ENCODE data around the gene STK38.
"Not testable (repeated sequence)": the region's sequence is repeated elsewhere in the genome, so short reads cannot be mapped to it uniquely, and the experiment has no call there.

STK38 gene

GRCh38 chr6:36546920-36547645 lies at the start of gene STK38:
TSS of gene STK38 (minus strand) at chr6:36547479. CDS start at chr6:36540202, 7,277 bp downstream.
- H3K9me3 ChIP-seq (ENCODE audit: control insufficient read depth in 1 of 2, low read length in 2 of 2): no peaks in the 10 kb centered on the region
- peak within 1 kb of the TSS; percentile 75 to 99 for H3K4me3 ChIP-seq (ENCODE audit: low read depth in 1 of 2, low read length in 2 of 2)
- H3K9ac ChIP-seq (ENCODE audit: low read depth in 1 of 2, low read length in 2 of 2): peak within 1 kb of the TSS; percentile 98 to 99
- H3K27ac ChIP-seq (ENCODE audit: low read depth, low read length): peak within 1 kb of the TSS; percentile 93
- peaks cover 14 to 25% of the 10 kb centered on the region in 2 donors for H3K4me1 ChIP-seq (ENCODE audit: control insufficient read depth in 1 of 2, insufficient read depth in 2 of 2, low read length in 2 of 2)
- no peaks in the 10 kb centered on the region for H3K36me3 ChIP-seq (ENCODE audit: control insufficient read depth in 1 of 2, insufficient read depth in 2 of 2, low read length in 2 of 2)
- no peaks in the 10 kb centered on the region for H3K27me3 ChIP-seq (ENCODE audit: control insufficient read depth in 1 of 2, insufficient read depth in 2 of 2, low read length in 2 of 2)

DNA sequence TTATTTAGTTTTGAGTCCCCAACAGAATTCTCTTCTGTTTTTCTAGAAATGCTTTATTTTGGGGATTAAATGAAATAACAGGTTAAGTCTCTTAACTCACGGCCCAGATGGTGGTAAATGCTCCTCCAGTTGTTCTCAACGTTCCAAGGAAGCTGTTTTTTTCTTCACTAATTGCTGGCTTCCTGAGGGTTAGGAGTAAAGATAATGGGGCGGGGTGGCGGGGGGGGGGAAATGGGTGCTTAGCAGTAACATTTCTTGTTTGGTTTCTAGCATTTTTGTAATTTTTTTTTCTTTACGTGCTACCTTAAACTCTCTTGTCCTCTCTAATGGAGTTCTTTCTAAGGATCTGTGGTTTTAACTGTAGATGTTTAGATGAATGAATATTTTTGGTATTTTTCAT lies 49.1 kb upstream of the STK38 start:
- Histone ChIP-seq H3K27ac (ENCODE audit: low read depth, low read length) (no peak overlapping the region), H3K9me3 (ENCODE audit: control insufficient read depth in 1 of 2, low read length in 2 of 2) (no peaks in the 10 kb centered on the region), H3K27me3 (ENCODE audit: control insufficient read depth in 1 of 2, insufficient read depth in 2 of 2, low read length in 2 of 2) (no peaks in the 10 kb centered on the region), H3K4me1 (ENCODE audit: control insufficient read depth in 1 of 2, insufficient read depth in 2 of 2, low read length in 2 of 2) (peaks cover 31 to 48% of the 10 kb centered on the region in 2 donors), H3K36me3 (ENCODE audit: control insufficient read depth in 1 of 2, insufficient read depth in 2 of 2, low read length in 2 of 2) (peaks cover 34 to 43% of the 10 kb centered on the region in 2 donors), H3K4me3 (ENCODE audit: low read depth in 1 of 2, low read length in 2 of 2) (peak overlapping the region; percentile 76 to 92), H3K9ac (ENCODE audit: low read depth in 1 of 2, low read length in 2 of 2) (peak overlapping the region; percentile 70 to 96)

DNA sequence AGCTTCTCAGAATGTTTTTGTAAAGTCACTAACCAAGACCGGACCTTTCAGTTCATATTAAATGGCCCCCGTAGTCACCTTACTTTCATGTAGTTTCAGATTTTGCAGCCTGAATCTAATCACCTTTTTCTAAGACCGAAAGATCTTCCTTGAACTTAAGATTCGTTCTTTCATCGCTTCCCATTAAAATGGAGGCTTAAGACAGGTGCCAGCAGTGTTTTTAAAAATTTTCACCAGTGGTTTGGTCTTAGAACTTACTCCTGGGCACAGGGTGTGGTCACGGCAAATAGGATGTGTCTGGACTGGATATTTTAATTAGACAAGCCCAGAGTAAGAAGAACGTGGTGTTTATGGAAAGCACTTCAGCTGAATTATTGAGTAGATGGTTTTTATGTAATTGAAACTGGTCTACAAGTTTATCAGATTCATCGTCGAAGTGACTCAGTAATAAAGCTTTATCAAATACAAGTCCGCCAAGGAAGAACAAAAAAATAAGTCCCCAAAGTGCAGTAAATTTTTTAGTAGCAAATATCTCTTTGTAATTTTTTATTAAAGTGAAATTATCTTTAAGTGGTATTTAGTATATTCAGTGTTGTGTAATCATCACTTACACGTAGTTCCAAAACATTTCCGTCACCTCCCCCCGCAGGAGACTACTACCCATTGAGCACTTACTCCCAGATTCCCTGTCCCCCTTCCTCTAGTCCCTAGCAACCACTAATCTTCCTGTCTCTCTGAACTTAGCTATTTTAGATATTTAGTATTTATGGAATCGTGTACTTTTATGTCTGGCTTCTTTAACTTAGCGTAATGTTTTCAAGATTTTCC lies 47.8 kb upstream of the STK38 start:
- Histone ChIP-seq H3K4me1 (ENCODE audit: control insufficient read depth in 1 of 2, insufficient read depth in 2 of 2, low read length in 2 of 2) (peaks cover 24 to 38% of the 10 kb centered on the region in 2 donors), H3K9me3 (ENCODE audit: control insufficient read depth in 1 of 2, low read length in 2 of 2) (no peaks in the 10 kb centered on the region), H3K4me3 (ENCODE audit: low read depth in 1 of 2, low read length in 2 of 2) (peak overlapping the region; percentile 76 to 92), H3K27me3 (ENCODE audit: control insufficient read depth in 1 of 2, insufficient read depth in 2 of 2, low read length in 2 of 2) (no peaks in the 10 kb centered on the region), H3K36me3 (ENCODE audit: control insufficient read depth in 1 of 2, insufficient read depth in 2 of 2, low read length in 2 of 2) (peaks cover 23 to 30% of the 10 kb centered on the region in 2 donors), H3K9ac (ENCODE audit: low read depth in 1 of 2, low read length in 2 of 2) (peak overlapping the region; percentile 70 to 96), H3K27ac (ENCODE audit: low read depth, low read length) (peak overlapping the region; percentile 95)

- Histone ChIP-seq H3K9me3 (ENCODE audit: control insufficient read depth in 1 of 2, low read length in 2 of 2) (no peaks in the 10 kb centered on the region), H3K4me3 (ENCODE audit: low read depth in 1 of 2, low read length in 2 of 2) (peak within 1 kb of the TSS; percentile 76 to 92), H3K9ac (ENCODE audit: low read depth in 1 of 2, low read length in 2 of 2) (peak within 1 kb of the TSS; percentile 70 to 96), H3K27me3 (ENCODE audit: control insufficient read depth in 1 of 2, insufficient read depth in 2 of 2, low read length in 2 of 2) (no peaks in the 10 kb centered on the region), H3K36me3 (ENCODE audit: control insufficient read depth in 1 of 2, insufficient read depth in 2 of 2, low read length in 2 of 2) (peaks cover 15 to 22% of the 10 kb centered on the region in 2 donors), H3K27ac (ENCODE audit: low read depth, low read length) (peak within 1 kb of the TSS; percentile 95), H3K4me1 (ENCODE audit: control insufficient read depth in 1 of 2, insufficient read depth in 2 of 2, low read length in 2 of 2) (peaks cover 15 to 30% of the 10 kb centered on the region in 2 donors)
These were observed 46.9 kb upstream of the STK38 start, which contains the start of gene SRSF3 for GRCh38 chr6:36594029-36594815. TSS of gene SRSF3 (plus strand) at chr6:36594362. CDS start at chr6:36596763, 2,401 bp downstream.

- Histone ChIP-seq H3K4me3 (ENCODE audit: low read depth in 1 of 2, low read length in 2 of 2) (peak overlapping the region; percentile 76 to 92), H3K4me1 (ENCODE audit: control insufficient read depth in 1 of 2, insufficient read depth in 2 of 2, low read length in 2 of 2) (peaks cover 9 to 24% of the 10 kb centered on the region in 2 donors), H3K27ac (ENCODE audit: low read depth, low read length) (peak overlapping the region; percentile 88), H3K27me3 (ENCODE audit: control insufficient read depth in 1 of 2, insufficient read depth in 2 of 2, low read length in 2 of 2) (no peaks in the 10 kb centered on the region), H3K36me3 (ENCODE audit: control insufficient read depth in 1 of 2, insufficient read depth in 2 of 2, low read length in 2 of 2) (peaks cover 9 to 16% of the 10 kb centered on the region in 2 donors), H3K9me3 (ENCODE audit: control insufficient read depth in 1 of 2, low read length in 2 of 2) (no peaks in the 10 kb centered on the region), H3K9ac (ENCODE audit: low read depth in 1 of 2, low read length in 2 of 2) (peak overlapping the region; percentile 70 to 96)
These were observed 46.3 kb upstream of the STK38 start for GRCh38 chr6:36593569-36594028.

GRCh38 chr6:36592221-36592655 lies 45.0 kb upstream of the STK38 start:
- Histone ChIP-seq H3K36me3 (ENCODE audit: control insufficient read depth in 1 of 2, insufficient read depth in 2 of 2, low read length in 2 of 2) (peaks cover 4% of the 10 kb centered on the region in 2 donors), H3K27me3 (ENCODE audit: control insufficient read depth in 1 of 2, insufficient read depth in 2 of 2, low read length in 2 of 2) (no peaks in the 10 kb centered on the region), H3K9me3 (ENCODE audit: control insufficient read depth in 1 of 2, low read length in 2 of 2) (no peaks in the 10 kb centered on the region), H3K4me1 (ENCODE audit: control insufficient read depth in 1 of 2, insufficient read depth in 2 of 2, low read length in 2 of 2) (peaks cover 2 to 12% of the 10 kb centered on the region in 2 donors), H3K27ac (ENCODE audit: low read depth, low read length) (no peak overlapping the region), H3K4me3 (ENCODE audit: low read depth in 1 of 2, low read length in 2 of 2) (no peak overlapping the region), H3K9ac (ENCODE audit: low read depth in 1 of 2, low read length in 2 of 2) (no peak overlapping the region)

DNA sequence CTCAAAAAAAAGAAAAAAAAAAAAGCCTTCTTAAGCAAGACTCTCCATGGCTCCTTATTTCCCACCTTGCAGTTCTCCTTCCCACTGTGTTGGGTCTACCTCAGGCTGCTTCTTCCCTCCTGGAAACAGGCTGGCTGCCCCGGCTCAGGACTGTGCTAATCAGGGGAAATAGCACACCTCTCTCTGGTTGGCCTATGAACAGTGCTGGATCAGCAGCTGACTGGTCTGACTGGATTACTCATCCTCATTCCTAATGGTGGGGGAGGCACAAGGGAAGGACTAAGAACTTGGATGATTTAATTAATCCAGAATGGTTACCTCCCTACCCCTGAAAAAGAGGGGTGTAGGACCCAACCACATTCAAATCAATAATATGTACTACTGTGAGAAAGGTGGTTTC lies 43.0 kb upstream of the STK38 start:
- H3K4me1 ChIP-seq (ENCODE audit: control insufficient read depth in 1 of 2, insufficient read depth in 2 of 2, low read length in 2 of 2): peaks cover 0 to 2% of the 10 kb centered on the region in 2 donors
- no peak overlapping the region for H3K9ac ChIP-seq (ENCODE audit: low read depth in 1 of 2, low read length in 2 of 2)
- H3K27ac ChIP-seq (ENCODE audit: low read depth, low read length): no peak overlapping the region
- no peaks in the 10 kb centered on the region for H3K9me3 ChIP-seq (ENCODE audit: control insufficient read depth in 1 of 2, low read length in 2 of 2)
- H3K4me3 ChIP-seq (ENCODE audit: low read depth in 1 of 2, low read length in 2 of 2): no peak overlapping the region
- no peaks in the 10 kb centered on the region for H3K27me3 ChIP-seq (ENCODE audit: control insufficient read depth in 1 of 2, insufficient read depth in 2 of 2, low read length in 2 of 2)
- H3K36me3 ChIP-seq (ENCODE audit: control insufficient read depth in 1 of 2, insufficient read depth in 2 of 2, low read length in 2 of 2): no peaks in the 10 kb centered on the region

GRCh38 chr6:36589025-36589400 lies 41.7 kb upstream of the STK38 start:
- not testable (repeated sequence) for H3K9ac ChIP-seq (ENCODE audit: low read depth in 1 of 2, low read length in 2 of 2); H3K36me3 ChIP-seq (ENCODE audit: control insufficient read depth in 1 of 2, insufficient read depth in 2 of 2, low read length in 2 of 2); H3K4me1 ChIP-seq (ENCODE audit: control insufficient read depth in 1 of 2, insufficient read depth in 2 of 2, low read length in 2 of 2); H3K4me3 ChIP-seq (ENCODE audit: low read depth in 1 of 2, low read length in 2 of 2); H3K27me3 ChIP-seq (ENCODE audit: control insufficient read depth in 1 of 2, insufficient read depth in 2 of 2, low read length in 2 of 2); H3K9me3 ChIP-seq (ENCODE audit: control insufficient read depth in 1 of 2, low read length in 2 of 2); H3K27ac ChIP-seq (ENCODE audit: low read depth, low read length)

DNA sequence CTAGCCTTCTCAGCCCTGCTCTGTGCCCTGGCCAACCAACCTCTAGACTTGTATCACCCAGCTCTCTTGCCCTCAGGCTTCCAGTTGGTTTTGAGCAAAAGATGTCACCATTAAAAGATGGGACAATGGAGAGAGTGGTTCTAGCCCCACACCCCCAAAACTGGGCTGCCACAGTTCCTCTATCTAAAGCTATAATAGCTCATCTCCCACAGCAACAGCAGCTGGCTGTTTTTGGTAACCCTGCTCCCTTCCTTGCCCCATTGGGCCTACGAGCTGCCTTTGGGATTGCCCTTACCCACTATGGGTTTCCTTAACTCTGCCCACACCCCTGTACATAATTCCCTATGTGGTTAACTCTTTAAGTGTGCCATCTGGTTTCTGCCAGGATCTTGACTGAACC lies 39.3 kb upstream of the STK38 start:
- Histone ChIP-seq H3K9me3 (ENCODE audit: control insufficient read depth in 1 of 2, low read length in 2 of 2) (no peaks in the 10 kb centered on the region), H3K9ac (ENCODE audit: low read depth in 1 of 2, low read length in 2 of 2) (no peak overlapping the region), H3K4me1 (ENCODE audit: control insufficient read depth in 1 of 2, insufficient read depth in 2 of 2, low read length in 2 of 2) (no peaks in the 10 kb centered on the region), H3K27me3 (ENCODE audit: control insufficient read depth in 1 of 2, insufficient read depth in 2 of 2, low read length in 2 of 2) (no peaks in the 10 kb centered on the region), H3K27ac (ENCODE audit: low read depth, low read length) (no peak overlapping the region), H3K4me3 (ENCODE audit: low read depth in 1 of 2, low read length in 2 of 2) (no peak overlapping the region), H3K36me3 (ENCODE audit: control insufficient read depth in 1 of 2, insufficient read depth in 2 of 2, low read length in 2 of 2) (no peaks in the 10 kb centered on the region)
